HG02840 (cell line): ENCODE measurements around the gene FBXO48.

Experiments
- ATAC-seq: cut with Tn5 transposase; IDR thresholded peaks from one replicate; pipeline ENCODE4 v1.9.1; 2021; ENCODE audit warnings: mild to moderate bottlenecking, moderate library complexity, moderate number of reproducible peaks; ENCODE audit not compliant: unreplicated experiment, low FRiP score

Gene FBXO48

GRCh38 chr2:68414876-68415275 is 52.2 kb downstream of the FBXO48 start:
- ATAC-seq = no peak

DNA sequence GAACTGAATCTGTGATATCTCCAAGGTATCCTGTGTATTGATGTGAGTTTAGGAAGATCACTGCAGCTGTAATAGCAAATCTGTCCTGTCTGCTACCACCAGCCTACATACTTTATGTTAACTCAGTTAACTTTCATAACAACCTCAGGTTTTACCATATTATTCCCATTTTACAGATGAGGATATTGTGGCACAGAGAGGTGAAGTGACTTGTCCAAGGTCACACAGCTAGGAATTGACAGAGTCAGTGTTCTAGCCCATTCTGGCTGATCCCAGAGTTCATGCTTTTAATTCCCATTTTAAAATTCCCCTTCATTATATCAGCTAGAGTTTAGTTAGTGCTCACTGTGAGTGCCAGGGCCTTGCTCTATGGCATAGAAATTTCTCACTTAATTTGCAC is 52.6 kb downstream of the FBXO48 start:
- ATAC-seq = no peak

DNA sequence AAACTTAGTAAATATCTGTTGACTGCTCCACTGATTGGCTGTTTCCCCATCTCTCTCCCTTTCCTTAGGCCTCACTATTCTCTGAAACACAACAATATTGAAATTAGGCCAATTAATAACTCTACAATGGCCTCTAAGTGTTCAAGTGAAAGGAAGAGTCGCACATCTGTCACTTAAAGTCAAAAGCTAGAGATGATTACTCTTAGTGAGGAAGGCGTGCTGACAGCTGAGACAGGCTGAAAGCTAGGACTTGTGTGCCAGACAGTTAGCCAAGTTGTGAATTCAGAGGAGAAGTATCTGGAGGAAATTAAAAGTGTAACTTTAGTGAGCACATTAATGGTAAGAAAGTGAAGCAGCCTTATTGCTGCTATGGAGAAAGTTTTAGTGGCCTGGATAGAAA is 53.6 kb downstream of the FBXO48 start:
- no peak for ATAC-seq

GRCh38 chr2:68412127-68412819 is 54.8 kb downstream of the FBXO48 start:
- ATAC-seq = peak; percentile 13

- ATAC-seq = peak; percentile 86
Measured at GRCh38 chr2:68411397-68412126, 55.5 kb downstream of the FBXO48 start.
